Measurements from ENCODE around the gene CLASP2.

CLASP2 gene

GRCh38 chr3:33737146-33737545 is 19.1 kb upstream of the CLASP2 start:
- TF ChIP-seq CTCF (IDR thresholded peaks at IDR 0.05): no peak

- TF ChIP-seq CTCF (IDR thresholded peaks at IDR 0.05): no peak; the same call in 1 of the 2 replicates
Observed at GRCh38 chr3:33732394-33732793, 14.3 kb upstream of the CLASP2 start.

GRCh38 chr3:33729993-33730392 is 11.9 kb upstream of the CLASP2 start:
- no peak for TF ChIP-seq CTCF (IDR thresholded peaks at IDR 0.05)

GRCh38 chr3:33724256-33724655 is 6.2 kb upstream of the CLASP2 start:
- no peak for TF ChIP-seq CTCF (IDR thresholded peaks at IDR 0.05)

- no peak for TF ChIP-seq CTCF (IDR thresholded peaks at IDR 0.05)
Observed at GRCh38 chr3:33722626-33723370, 4.7 kb upstream of the CLASP2 start.

- no peak for TF ChIP-seq CTCF (IDR thresholded peaks at IDR 0.05)
Observed at GRCh38 chr3:33722191-33722590, 4.1 kb upstream of the CLASP2 start.

- TF ChIP-seq CTCF (IDR thresholded peaks at IDR 0.05): no peak
Observed at GRCh38 chr3:33718595-33718907, 497 bp upstream of the CLASP2 start.

GRCh38 chr3:33717616-33717865 is 513 bp downstream of the CLASP2 start:
- no peak for TF ChIP-seq CTCF (IDR thresholded peaks at IDR 0.05)

Data from LNCAP (cell line).